Endothelial cell of umbilical vein (primary cell): Measurements from ENCODE around the gene BMP2. TPM values are rescaled to one million over a fixed set of nuclear protein-coding genes. Genes with fewer than 3 reads are reported as not detected.

ENCODE experiments used
- BruUV-seq: library from RNA; stranded (reverse); fragments of 400-500 nt; replicated peaks from 2 replicates; lab custom pipeline; 2021; lab: Mats Ljungman, UMichigan
- CTCF ChIA-PET: fragments of 300-600, 350-600 bp; sonication (Branson Sonifier 250); formaldehyde crosslinking; loops from one replicate; lab custom pipeline; 2021; ENCODE audit warnings: antibody characterized with exemption, inconsistent platforms; lab: Charles Lee
- POLR2A ChIA-PET: fragments of 300-600, 350-600 bp; sonication (Branson Sonifier 250); formaldehyde crosslinking; loops from one replicate; lab custom pipeline; 2021; ENCODE audit warnings: antibody characterized with exemption, inconsistent platforms; lab: Charles Lee
- DNase-seq: peaks from one replicate; pipeline ENCODE4 v3.0.0-alpha.2; 2011; ENCODE audit warnings: low read depth, low spot score
- FAIRE-seq: peaks from 2 replicates; lab custom pipeline; 2011; peaks lifted over from hg19 to GRCh38; lab: Jason Lieb, UNC
- H2AFZ ChIP-seq: 2 replicates; pipeline ENCODE4 v1.6.0; 2012; ENCODE audit warnings: low read depth, low read length, control low read depth, inconsistent platforms
- H3K27ac ChIP-seq: 2 replicates; pipeline ENCODE4 v1.5.1; 2011; ENCODE audit warnings: low read depth, mild to moderate bottlenecking, control low read depth, low read length, moderate library complexity; ENCODE audit not compliant: insufficient read depth
- H3K27me3 ChIP-seq, 2 experiments: 2 replicates each; pipeline versions ENCODE4 v1.6.0 to v1.6.1; 2011; ENCODE audit warnings: low read length in 2 of 2, mixed read lengths in 1 of 2; ENCODE audit not compliant: control insufficient read depth in 2 of 2, insufficient read depth in 2 of 2
- H3K36me3 ChIP-seq, 2 experiments: 2 replicates in 1 of 2; 3 replicates in 1 of 2; pipeline ENCODE4 v1.5.1; 2011; ENCODE audit warnings: low read length in 2 of 2, mild to moderate bottlenecking in 1 of 2, moderate library complexity in 1 of 2; ENCODE audit not compliant: control insufficient read depth in 2 of 2, insufficient read depth in 2 of 2; ENCODE audit errors: extremely low read depth in 1 of 2
- H3K4me1 ChIP-seq: 3 replicates; pipeline ENCODE4 v1.5.1; 2011; ENCODE audit warnings: mild to moderate bottlenecking, low read length; ENCODE audit not compliant: control insufficient read depth, insufficient read depth; ENCODE audit errors: extremely low read depth
- H3K4me2 ChIP-seq: 2 replicates; pipeline ENCODE4 v1.6.1; 2011; ENCODE audit warnings: low read length, control low read depth, mixed read lengths; ENCODE audit not compliant: insufficient read depth
- H3K4me3 ChIP-seq, 3 experiments: fragments of 200-600 bp in 1 of 3; sonication (generic), shearing (Covaris generic) in 1 of 3; replicated peaks in 1 of 3; 2 replicates each; pipeline ENCODE4 v1.5.1; 2011 to 2016; ENCODE audit warnings: control low read depth in 3 of 3, low read length in 3 of 3, mild to moderate bottlenecking in 2 of 3, inconsistent platforms in 1 of 3, low read depth in 1 of 3, moderate library complexity in 1 of 3; ENCODE audit not compliant: insufficient read depth in 1 of 3
- H3K79me2 ChIP-seq: 2 replicates; pipeline ENCODE4 v1.6.0; 2012; ENCODE audit warnings: low read length, inconsistent platforms; ENCODE audit not compliant: control insufficient read depth, insufficient read depth
- H3K9ac ChIP-seq: replicated peaks from 2 replicates; pipeline ENCODE3; 2011; ENCODE audit warnings: low read length, control low read depth; ENCODE audit not compliant: insufficient read depth; ENCODE audit errors: extremely low read depth
- H3K9me1 ChIP-seq: replicated peaks from 3 replicates; pipeline ENCODE4 v1.6.0; 2011; ENCODE audit warnings: mild to moderate bottlenecking, low read length; ENCODE audit not compliant: control insufficient read depth, insufficient read depth; ENCODE audit errors: extremely low read depth
- H3K9me3 ChIP-seq: replicated peaks from 2 replicates; pipeline ENCODE4 v1.5.1; 2012; ENCODE audit warnings: low read length, inconsistent platforms; ENCODE audit not compliant: control insufficient read depth, insufficient read depth
- H4K20me1 ChIP-seq: replicated peaks from 2 replicates; pipeline ENCODE3; 2011; ENCODE audit warnings: mild to moderate bottlenecking, low read length; ENCODE audit not compliant: control insufficient read depth, insufficient read depth; ENCODE audit errors: extremely low read depth
- EZH2 ChIP-seq: IDR thresholded peaks from 2 replicates; pipeline ENCODE4 v1.6.1; 2012; ENCODE audit warnings: borderline replicate concordance, low read depth, mild to moderate bottlenecking, moderate library complexity, low read length, inconsistent platforms; ENCODE audit not compliant: severe bottlenecking
- FOS ChIP-seq: IDR thresholded peaks from 2 replicates; pipeline ENCODE4 v1.6.1; 2011; ENCODE audit warnings: mild to moderate bottlenecking, low read length, moderate library complexity, borderline replicate concordance; ENCODE audit not compliant: insufficient read depth
- GATA2 ChIP-seq: IDR thresholded peaks from 2 replicates; pipeline ENCODE4 v1.7.0; 2011; ENCODE audit warnings: low read depth, mild to moderate bottlenecking, moderate library complexity, mixed read lengths, low read length; ENCODE audit not compliant: insufficient read length, insufficient read depth
- JUN ChIP-seq: IDR thresholded peaks from 2 replicates; pipeline ENCODE4 v1.6.1; 2011; ENCODE audit warnings: borderline replicate concordance, low read depth; ENCODE audit not compliant: insufficient read length, insufficient read depth
- MYC ChIP-seq: IDR thresholded peaks from one replicate; pipeline ENCODE4 v1.6.1; 2011; ENCODE audit warnings: mild to moderate bottlenecking, low read depth, low read length
- POLR2A ChIP-seq: IDR thresholded peaks from 2 replicates; pipeline ENCODE4 v1.6.1; 2012; ENCODE audit warnings: low read depth, mild to moderate bottlenecking, control low read depth, low read length
- POLR2AphosphoS5 ChIP-seq: IDR thresholded peaks from 2 replicates; pipeline ENCODE4 v1.6.1; 2012; ENCODE audit warnings: low read depth, mild to moderate bottlenecking, control low read depth, low read length, moderate library complexity; ENCODE audit not compliant: insufficient read depth
- dilution Hi-C: fragments of 300-500 bp; cut with MboI; formaldehyde crosslinking; loops from one replicate; pipeline ENCODE4 v1.15.0; 2019; ENCODE audit warnings: low sequenced_read_pairs; ENCODE audit not compliant: extremely low pct_ligation_motif_present
- intact Hi-C: fragments of 100-400 bp; cut with micrococcal nuclease; formaldehyde crosslinking; loops from one replicate; pipeline ENCODE4 v1.10.0; 2022
- polyA plus RNA-seq, 4 experiments: library from polyadenylated mRNA; depleted of rRNA in 3 of 4; stranded (reverse) in 3 of 4; unstranded in 1 of 4; fragments of >200 nt; gene quantifications; 2 replicates each; pipeline versions ENCODE4 v1.2.1 to v1.2.3, GENCODE V29; 2011 to 2012; ENCODE audit warnings: missing spikeins in 1 of 4
- total RNA-seq: library from RNA; stranded (reverse); gene quantifications from 2 replicates; pipeline ENCODE4 v1.2.3, GENCODE V29; 2021
- TF ChIP-seq, protein P1 (sequence below): IDR thresholded peaks from 2 replicates; pipeline ENCODE4 v1.6.1; 2011; ENCODE audit not compliant: insufficient read depth, insufficient read length
- TF ChIP-seq, protein P2 (sequence below), 2 donors: IDR thresholded peaks; 1 replicate in 1 of 2; 2 replicates in 1 of 2; pipeline ENCODE4 v1.5.1; 2011; ENCODE audit warnings: low read length in 2 of 2, mild to moderate bottlenecking in 2 of 2, moderate library complexity in 2 of 2, control low read depth in 1 of 2, inconsistent platforms in 1 of 2, low read depth in 1 of 2; ENCODE audit not compliant: insufficient read depth in 1 of 2; ENCODE audit errors: extremely low read depth in 1 of 2

The BMP2 gene
- total and polyA plus RNA-seq, 2 donors (not counting 3 experiments of a cell fraction or from before 2014, with no cell fraction given), result 7.1 to 15.7 TPM

DNA sequence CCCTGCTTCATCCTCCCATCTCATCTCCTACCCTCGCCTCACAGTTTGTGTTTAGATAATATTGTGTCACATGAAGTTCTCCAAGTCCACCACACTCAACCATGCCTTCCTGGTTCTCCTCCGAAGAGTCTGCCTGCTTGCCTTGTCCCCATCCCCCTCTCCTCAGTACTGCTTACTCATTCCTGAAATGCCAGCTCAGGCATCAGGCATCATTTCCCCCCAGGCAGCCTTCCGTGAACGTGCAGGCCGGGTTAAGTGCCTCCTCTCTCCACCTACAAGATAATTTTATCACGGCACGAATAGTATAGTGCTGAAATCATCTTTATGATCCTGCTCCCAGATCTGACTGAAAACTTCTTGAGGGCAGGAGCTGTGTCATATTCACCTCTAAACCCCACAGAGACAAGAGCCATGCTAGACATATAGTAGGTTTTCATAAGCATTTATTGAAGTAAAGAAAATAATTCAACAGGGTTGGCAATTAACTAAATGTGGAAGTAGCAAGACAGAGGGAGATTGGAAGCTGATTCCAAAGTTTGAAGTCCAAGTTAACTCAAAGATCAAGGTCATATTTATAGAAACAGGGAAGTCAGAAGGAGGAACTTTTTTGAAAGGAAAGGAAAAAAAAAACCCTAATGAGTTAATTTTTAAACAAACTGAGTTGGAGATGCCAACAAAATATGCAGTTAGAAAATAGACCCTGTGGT, 48.7 kb upstream of the BMP2 start:
- no peak overlapping the region for H3K4me2 ChIP-seq
- H3K79me2 ChIP-seq, result no peaks in the 10 kb centered on the region
- H2AFZ ChIP-seq, result peak overlapping the region; percentile 46
- no TSS peak for BruUV-seq
- H3K9ac ChIP-seq, result no peak overlapping the region
- DNase-seq (peak; percentile 29), FAIRE-seq (no peak)
- dilution Hi-C loops (no loop called here), intact Hi-C loops (no loop called here)
- H4K20me1 ChIP-seq, result no peaks in the 10 kb centered on the region
- no peaks in the 10 kb centered on the region for H3K36me3 ChIP-seq
- no peak overlapping the region for H3K27ac ChIP-seq
- no peaks in the 10 kb centered on the region for H3K4me1 ChIP-seq
- ChIA-PET CTCF (interaction anchor here (1.0 to 1.5 kb wide), 4 partner anchors 9 to 82 kb away, joined by 3 to 5 read pairs (median 3); no protein-coding TSS in a partner anchor), POLR2A (no interaction called here)
- no peaks in the 10 kb centered on the region for H3K9me3 ChIP-seq
- TF ChIP-seq, protein P1, sequence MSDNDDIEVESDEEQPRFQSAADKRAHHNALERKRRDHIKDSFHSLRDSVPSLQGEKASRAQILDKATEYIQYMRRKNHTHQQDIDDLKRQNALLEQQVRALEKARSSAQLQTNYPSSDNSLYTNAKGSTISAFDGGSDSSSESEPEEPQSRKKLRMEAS, result no peak
- TF ChIP-seq, protein P2, sequence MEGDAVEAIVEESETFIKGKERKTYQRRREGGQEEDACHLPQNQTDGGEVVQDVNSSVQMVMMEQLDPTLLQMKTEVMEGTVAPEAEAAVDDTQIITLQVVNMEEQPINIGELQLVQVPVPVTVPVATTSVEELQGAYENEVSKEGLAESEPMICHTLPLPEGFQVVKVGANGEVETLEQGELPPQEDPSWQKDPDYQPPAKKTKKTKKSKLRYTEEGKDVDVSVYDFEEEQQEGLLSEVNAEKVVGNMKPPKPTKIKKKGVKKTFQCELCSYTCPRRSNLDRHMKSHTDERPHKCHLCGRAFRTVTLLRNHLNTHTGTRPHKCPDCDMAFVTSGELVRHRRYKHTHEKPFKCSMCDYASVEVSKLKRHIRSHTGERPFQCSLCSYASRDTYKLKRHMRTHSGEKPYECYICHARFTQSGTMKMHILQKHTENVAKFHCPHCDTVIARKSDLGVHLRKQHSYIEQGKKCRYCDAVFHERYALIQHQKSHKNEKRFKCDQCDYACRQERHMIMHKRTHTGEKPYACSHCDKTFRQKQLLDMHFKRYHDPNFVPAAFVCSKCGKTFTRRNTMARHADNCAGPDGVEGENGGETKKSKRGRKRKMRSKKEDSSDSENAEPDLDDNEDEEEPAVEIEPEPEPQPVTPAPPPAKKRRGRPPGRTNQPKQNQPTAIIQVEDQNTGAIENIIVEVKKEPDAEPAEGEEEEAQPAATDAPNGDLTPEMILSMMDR (IDR thresholded peaks at IDR 0.05; ENCODE audit: extremely low read depth in 1 of 2, insufficient read depth in 1 of 2, low read depth in 1 of 2, low read length in 2 of 2), result no peak
- TF ChIP-seq POLR2AphosphoS5, result no peak
- no peak for TF ChIP-seq POLR2A
- TF ChIP-seq FOS, result no peak
- no peak for TF ChIP-seq MYC
- TF ChIP-seq EZH2, result no peak
- TF ChIP-seq GATA2, result no peak
- no peak for TF ChIP-seq JUN
- H3K27me3 ChIP-seq, result no peaks in the 10 kb centered on the region
- no peaks in the 10 kb centered on the region for H3K9me1 ChIP-seq
- no peak overlapping the region for H3K4me3 ChIP-seq
